Keratinocyte (primary cell): ENCODE results near the gene SMYD3. TPM values are rescaled to one million over a fixed set of nuclear protein-coding genes. Genes with fewer than 3 reads are reported as not detected.

ENCODE experiments used
- DNase-seq: peaks from one replicate; pipeline ENCODE4 v3.0.0-alpha.2; 2011; ENCODE audit warnings: low read depth, missing footprints, low spot score
- FAIRE-seq: peaks from 2 replicates; lab custom pipeline; 2011; peaks lifted over from hg19 to GRCh38; lab: Jason Lieb, UNC
- H2AFZ ChIP-seq: 2 replicates; pipeline ENCODE4 v1.6.0; 2012; ENCODE audit warnings: low read length, control low read depth, inconsistent platforms; ENCODE audit not compliant: control insufficient read depth
- H3K27ac ChIP-seq: 2 replicates; pipeline ENCODE4 v1.5.1; 2011; ENCODE audit warnings: low read length; ENCODE audit not compliant: control insufficient read depth, insufficient read depth
- H3K27me3 ChIP-seq: 3 replicates; pipeline ENCODE4 v1.6.0; 2011; ENCODE audit warnings: low read length; ENCODE audit not compliant: control insufficient read depth, insufficient read depth; ENCODE audit errors: extremely low read depth
- H3K36me3 ChIP-seq, 2 experiments: 2 replicates in 1 of 2; 3 replicates in 1 of 2; pipeline ENCODE4 v1.5.1; 2011; ENCODE audit warnings: low read length in 2 of 2, mild to moderate bottlenecking in 1 of 2; ENCODE audit not compliant: control insufficient read depth in 2 of 2, insufficient read depth in 2 of 2; ENCODE audit errors: extremely low read depth in 1 of 2
- H3K4me1 ChIP-seq: 3 replicates; pipeline ENCODE4 v1.5.1; 2011; ENCODE audit warnings: low read length; ENCODE audit not compliant: control insufficient read depth, insufficient read depth; ENCODE audit errors: extremely low read depth
- H3K4me2 ChIP-seq: 3 replicates; pipeline ENCODE4 v1.6.0; 2011; ENCODE audit warnings: low read depth, low read length; ENCODE audit not compliant: control insufficient read depth, insufficient read depth; ENCODE audit errors: extremely low read depth
- H3K4me3 ChIP-seq, 3 experiments: fragments of 200-600 bp in 1 of 3; sonication (generic) in 1 of 3; 2 replicates in 2 of 3; 3 replicates in 1 of 3; pipeline ENCODE4 v1.5.1; 2011 to 2016; ENCODE audit warnings: low read length in 3 of 3, mild to moderate bottlenecking in 3 of 3, control low read depth in 2 of 3, inconsistent platforms in 1 of 3, low read depth in 1 of 3, mixed read lengths in 1 of 3, mixed run types in 1 of 3, moderate library complexity in 1 of 3; ENCODE audit not compliant: control insufficient read depth in 2 of 3, insufficient read depth in 2 of 3; ENCODE audit errors: extremely low read depth in 1 of 3
- H3K79me2 ChIP-seq: 2 replicates; pipeline ENCODE4 v1.6.0; 2012; ENCODE audit warnings: low read length; ENCODE audit not compliant: control insufficient read depth, insufficient read depth
- H3K9ac ChIP-seq: 3 replicates; pipeline ENCODE4 v1.6.0; 2011; ENCODE audit warnings: low read length; ENCODE audit not compliant: control insufficient read depth, insufficient read depth; ENCODE audit errors: extremely low read depth
- H3K9me1 ChIP-seq: 3 replicates; pipeline ENCODE4 v1.6.0; 2011; ENCODE audit warnings: low read length; ENCODE audit not compliant: control insufficient read depth, insufficient read depth; ENCODE audit errors: extremely low read depth
- H3K9me3 ChIP-seq: 2 replicates; pipeline ENCODE4 v1.5.1; 2012; ENCODE audit warnings: low read depth, low read length; ENCODE audit not compliant: control insufficient read depth
- H4K20me1 ChIP-seq: 3 replicates; pipeline ENCODE4 v1.6.0; 2011; ENCODE audit warnings: low read length; ENCODE audit not compliant: control insufficient read depth, insufficient read depth; ENCODE audit errors: extremely low read depth
- EZH2 ChIP-seq: IDR thresholded peaks from one replicate; pipeline ENCODE4 v1.6.1; 2012; ENCODE audit warnings: inconsistent platforms, mild to moderate bottlenecking, low read length, moderate library complexity
- dilution Hi-C: fragments of 300-500 bp; cut with MboI; formaldehyde crosslinking; loops from one replicate; pipeline ENCODE4 v1.7.0; 2020; ENCODE audit warnings: low sequenced_read_pairs; ENCODE audit not compliant: extremely low pct_ligation_motif_present
- polyA plus RNA-seq, 5 experiments: library from polyadenylated mRNA; depleted of rRNA in 3 of 5; stranded (reverse) in 3 of 5; stranded (forward) in 1 of 5; unstranded in 1 of 5; fragments of >200 nt; gene quantifications; 1 replicate in 1 of 5; 2 replicates in 3 of 5; 3 replicates in 1 of 5; pipeline versions ENCODE4 v1.2.1 to v1.2.3, GENCODE V29; 2011 to 2012; ENCODE audit warnings: missing spikeins in 2 of 5, low read depth in 1 of 5, low replicate concordance in 1 of 5
- TF ChIP-seq, protein P1 (sequence below), 3 experiments: IDR thresholded peaks in 1 of 3; conservative IDR thresholded peaks in 1 of 3; optimal IDR thresholded peaks in 1 of 3; 2 replicates in 2 of 3; 3 replicates in 1 of 3; pipeline versions ENCODE3 to v1.5.1; 2011; ENCODE audit warnings: low read length in 3 of 3, mild to moderate bottlenecking in 3 of 3, moderate library complexity in 2 of 3, control low read depth in 1 of 3, inconsistent platforms in 1 of 3; ENCODE audit not compliant: insufficient read depth in 2 of 3; ENCODE audit errors: extremely low read depth in 1 of 3

The SMYD3 gene
- polyA plus RNA-seq, 1 donor (not counting 4 experiments of a cell fraction or from before 2014, with no cell fraction given), result 31.0 TPM

DNA sequence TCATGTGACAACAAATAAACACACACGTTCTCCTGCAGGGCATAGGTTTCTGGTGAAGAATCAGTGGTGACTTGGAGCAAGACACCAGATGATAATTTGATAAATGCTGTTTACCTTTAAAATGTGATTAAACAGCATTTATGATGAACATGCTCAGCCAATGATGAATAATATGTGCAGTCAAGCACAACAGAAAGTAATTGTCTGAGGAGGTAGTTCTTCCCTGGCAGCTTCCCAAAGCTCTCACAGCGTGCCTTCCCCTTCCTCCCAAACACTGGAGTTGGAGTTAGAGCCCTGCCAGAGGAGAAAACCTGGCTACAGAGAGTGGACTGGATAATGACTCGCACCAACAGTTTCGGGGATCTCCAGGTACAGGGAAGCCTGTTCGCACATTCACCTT lies 463.5 kb downstream of the SMYD3 start:
- no peak overlapping the region for H3K4me2 ChIP-seq
- H3K9ac ChIP-seq, result no peak overlapping the region
- no peak overlapping the region for H2AFZ ChIP-seq
- dilution Hi-C loops, result no loop called here
- no peaks in the 10 kb centered on the region for H3K9me3 ChIP-seq
- H3K27ac ChIP-seq, result no peak overlapping the region
- no peaks in the 10 kb centered on the region for H3K79me2 ChIP-seq
- FAIRE-seq, result no peak
- no peak for DNase-seq
- H4K20me1 ChIP-seq, result no peaks in the 10 kb centered on the region
- H3K4me3 ChIP-seq, result no peak overlapping the region
- no peaks in the 10 kb centered on the region for H3K27me3 ChIP-seq
- no peak for TF ChIP-seq EZH2
- TF ChIP-seq, protein P1, sequence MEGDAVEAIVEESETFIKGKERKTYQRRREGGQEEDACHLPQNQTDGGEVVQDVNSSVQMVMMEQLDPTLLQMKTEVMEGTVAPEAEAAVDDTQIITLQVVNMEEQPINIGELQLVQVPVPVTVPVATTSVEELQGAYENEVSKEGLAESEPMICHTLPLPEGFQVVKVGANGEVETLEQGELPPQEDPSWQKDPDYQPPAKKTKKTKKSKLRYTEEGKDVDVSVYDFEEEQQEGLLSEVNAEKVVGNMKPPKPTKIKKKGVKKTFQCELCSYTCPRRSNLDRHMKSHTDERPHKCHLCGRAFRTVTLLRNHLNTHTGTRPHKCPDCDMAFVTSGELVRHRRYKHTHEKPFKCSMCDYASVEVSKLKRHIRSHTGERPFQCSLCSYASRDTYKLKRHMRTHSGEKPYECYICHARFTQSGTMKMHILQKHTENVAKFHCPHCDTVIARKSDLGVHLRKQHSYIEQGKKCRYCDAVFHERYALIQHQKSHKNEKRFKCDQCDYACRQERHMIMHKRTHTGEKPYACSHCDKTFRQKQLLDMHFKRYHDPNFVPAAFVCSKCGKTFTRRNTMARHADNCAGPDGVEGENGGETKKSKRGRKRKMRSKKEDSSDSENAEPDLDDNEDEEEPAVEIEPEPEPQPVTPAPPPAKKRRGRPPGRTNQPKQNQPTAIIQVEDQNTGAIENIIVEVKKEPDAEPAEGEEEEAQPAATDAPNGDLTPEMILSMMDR (optimal IDR thresholded peaks at IDR 0.05 in 1 of 3, IDR thresholded peaks at IDR 0.05 in 1 of 3, conservative IDR thresholded peaks at IDR 0.05 in 1 of 3; ENCODE audit: extremely low read depth in 1 of 3, insufficient read depth in 2 of 3, low read length in 3 of 3), result no peak
- no peaks in the 10 kb centered on the region for H3K9me1 ChIP-seq
- H3K36me3 ChIP-seq, result no peaks in the 10 kb centered on the region
- H3K4me1 ChIP-seq, result no peaks in the 10 kb centered on the region

DNA sequence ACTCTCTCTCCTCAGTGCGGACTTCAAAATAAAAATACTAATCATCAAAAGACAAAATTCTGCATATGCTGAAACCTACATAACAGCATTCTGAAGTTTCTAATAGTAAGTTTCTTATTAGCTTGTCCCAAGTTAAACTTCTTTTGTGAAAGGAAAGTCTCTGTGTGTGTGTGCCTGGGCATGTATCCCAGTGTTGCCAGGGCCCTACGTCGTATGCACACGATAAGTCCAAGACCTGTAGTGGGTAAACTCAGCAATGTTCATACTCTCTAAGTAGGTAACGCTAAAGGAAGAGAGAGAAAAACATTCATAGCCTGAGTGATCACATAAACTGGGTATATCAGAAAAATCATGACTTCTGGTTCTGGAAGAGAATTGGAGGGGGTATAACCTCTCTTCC lies 465.7 kb downstream of the SMYD3 start:
- DNase-seq (no peak), FAIRE-seq (no peak)
- Histone ChIP-seq H3K36me3 (no peaks in the 10 kb centered on the region), H3K9me3 (no peaks in the 10 kb centered on the region), H2AFZ (no peak overlapping the region), H3K9ac (no peak overlapping the region), H3K4me3 (no peak overlapping the region), H3K9me1 (no peaks in the 10 kb centered on the region), H3K4me1 (no peaks in the 10 kb centered on the region), H3K4me2 (no peak overlapping the region), H3K79me2 (no peaks in the 10 kb centered on the region), H3K27me3 (no peaks in the 10 kb centered on the region), H4K20me1 (no peaks in the 10 kb centered on the region), H3K27ac (no peak overlapping the region)
- TF ChIP-seq, protein P1 (optimal IDR thresholded peaks at IDR 0.05 in 1 of 3, IDR thresholded peaks at IDR 0.05 in 1 of 3, conservative IDR thresholded peaks at IDR 0.05 in 1 of 3; ENCODE audit: extremely low read depth in 1 of 3, insufficient read depth in 2 of 3, low read length in 3 of 3), result no peak
- TF ChIP-seq EZH2, result no peak
- dilution Hi-C loops, result no loop called here
